Activated CD4-positive, alpha-beta T cell treated with anti-CD3 and anti-CD28 coated beads, Interleukin-2, amount 10 ng/mL, durations not matched to agents 7 days and 5 days (primary cell): ENCODE measurements around the gene PSAT1. TPM values are rescaled to one million over a fixed set of nuclear protein-coding genes. Genes with fewer than 3 reads are reported as not detected.

ENCODE experiments used
- CTCF ChIA-PET: fragments of 350-600 bp; sonication (Branson Sonifier 250); formaldehyde crosslinking; loops from one replicate; lab custom pipeline; 2021; ENCODE audit warnings: antibody characterized with exemption; lab: Charles Lee
- POLR2A ChIA-PET: fragments of 350-600 bp; sonication (Branson Sonifier 250); formaldehyde crosslinking; loops from one replicate; lab custom pipeline; 2021; ENCODE audit warnings: antibody characterized with exemption; lab: Charles Lee
- DNase-seq: peaks from one replicate; pipeline ENCODE4 v3.0.0-alpha.2; 2020
- H3K27ac Mint-ChIP-seq: one replicate; pipeline ENCODE4 v1.8.0; 2021; ENCODE audit warnings: mild to moderate bottlenecking, moderate library complexity, mixed read lengths
- H3K27me3 Mint-ChIP-seq: one replicate; pipeline ENCODE4 v1.8.0; 2021; ENCODE audit warnings: mixed read lengths
- H3K36me3 Mint-ChIP-seq: one replicate; pipeline ENCODE4 v1.8.0; 2021; ENCODE audit warnings: low read depth, mixed read lengths
- H3K4me1 Mint-ChIP-seq: one replicate; pipeline ENCODE4 v1.8.0; 2021; ENCODE audit warnings: mixed read lengths
- H3K4me3 Mint-ChIP-seq: one replicate; pipeline ENCODE4 v1.8.0; 2021; ENCODE audit warnings: mild to moderate bottlenecking, moderate library complexity, mixed read lengths
- H3K9me3 Mint-ChIP-seq: one replicate; pipeline ENCODE4 v1.8.0; 2021; ENCODE audit warnings: mixed read lengths
- total RNA-seq, 2 experiments: library from RNA; stranded (reverse); gene quantifications; one replicate each; pipeline ENCODE4 v1.2.3, GENCODE V29; 2021

Gene PSAT1
- total RNA-seq, 2 experiments from 2014 or later = 68.6 to 71.3 TPM

DNA sequence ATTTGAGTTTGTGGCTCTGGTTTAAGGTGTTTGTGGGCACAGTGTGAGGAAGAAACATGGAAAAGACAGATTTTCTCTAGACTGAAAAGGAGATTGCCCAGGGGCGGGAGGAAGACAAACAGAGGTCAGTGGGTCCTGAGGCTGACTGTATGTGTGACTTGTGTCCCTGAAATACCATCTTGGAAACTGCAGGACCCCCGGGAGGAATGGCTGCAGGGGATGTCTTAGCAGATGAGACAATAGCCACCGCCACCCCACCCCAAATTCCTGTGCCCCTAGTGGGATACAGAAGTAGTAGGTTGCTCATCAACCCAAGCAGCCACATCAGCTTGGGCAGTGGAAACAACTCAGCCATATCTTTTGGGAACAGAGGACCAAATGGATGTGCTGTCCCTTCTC lies 1.7 kb upstream of the PSAT1 start:
- H3K4me3 Mint-ChIP-seq = no peak overlapping the region
- H3K36me3 Mint-ChIP-seq = peaks cover 10% of the 10 kb centered on the region
- no peaks in the 10 kb centered on the region for H3K27me3 Mint-ChIP-seq
- CTCF ChIA-PET = no interaction called here
- no peak overlapping the region for H3K27ac Mint-ChIP-seq
- H3K9me3 Mint-ChIP-seq = no peaks in the 10 kb centered on the region
- POLR2A ChIA-PET = interaction anchor here (0.6 kb wide), 1 partner anchor 1758 kb away, joined by 5 read pairs; no protein-coding TSS in a partner anchor
- peaks cover 47% of the 10 kb centered on the region for H3K4me1 Mint-ChIP-seq
- no peak for DNase-seq

- H3K27ac Mint-ChIP-seq = peak overlapping the region; percentile 96
- H3K9me3 Mint-ChIP-seq = no peaks in the 10 kb centered on the region
- CTCF ChIA-PET = interaction anchor here (1.4 kb wide), 1 partner anchor 11 kb away, joined by 5 read pairs; no protein-coding TSS in a partner anchor
- H3K4me3 Mint-ChIP-seq = peak overlapping the region; percentile 91
- H3K4me1 Mint-ChIP-seq = peaks cover 48% of the 10 kb centered on the region
- no peaks in the 10 kb centered on the region for H3K27me3 Mint-ChIP-seq
- no peak for DNase-seq
- POLR2A ChIA-PET = interaction anchor here (0.6 kb wide), 1 partner anchor 1759 kb away, joined by 5 read pairs; no protein-coding TSS in a partner anchor
- H3K36me3 Mint-ChIP-seq = peaks cover 11% of the 10 kb centered on the region
Measured at GRCh38 chr9:78295731-78296130, 1.2 kb upstream of the PSAT1 start.

- ChIA-PET CTCF (interaction anchor here (1.3 to 1.5 kb wide), 3 partner anchors 11 to 73 kb away, joined by 3 to 8 read pairs (median 5); no protein-coding TSS in a partner anchor), POLR2A (interaction anchor here (0.6 to 1.5 kb wide), 4 partner anchors 8 to 1244 kb away, joined by 3 to 6 read pairs (median 4); partner anchors contain the start of gene CEP78)
- no peaks in the 10 kb centered on the region for H3K9me3 Mint-ChIP-seq
- peaks cover 49% of the 10 kb centered on the region for H3K4me1 Mint-ChIP-seq
- H3K27me3 Mint-ChIP-seq = no peaks in the 10 kb centered on the region
- DNase-seq = peak; percentile 12
- H3K36me3 Mint-ChIP-seq = peaks cover 13% of the 10 kb centered on the region
- peak overlapping the region; percentile 91 for H3K4me3 Mint-ChIP-seq
- H3K27ac Mint-ChIP-seq = peak overlapping the region; percentile 96
Measured at GRCh38 chr9:78296201-78296892, 578 bp upstream of the PSAT1 start.

DNA sequence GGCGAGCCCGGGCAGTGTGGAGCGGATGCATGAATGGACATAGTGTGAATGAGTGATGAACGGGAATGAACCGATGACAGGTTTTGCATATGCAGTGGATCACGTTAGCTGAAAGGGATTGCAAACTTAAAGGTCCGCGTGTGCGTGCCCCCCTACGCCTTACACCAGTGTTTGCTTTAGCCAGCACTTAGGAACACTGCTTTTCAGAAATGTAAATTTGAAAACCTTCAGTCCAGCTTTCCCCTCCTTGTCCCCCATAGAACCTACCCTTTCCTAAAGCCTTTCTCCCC lies 692 bp downstream of the PSAT1 start:
- no peaks in the 10 kb centered on the region for H3K9me3 Mint-ChIP-seq
- ChIA-PET POLR2A (interaction anchor here (1.5 kb wide), 1 partner anchor 61 kb away, joined by 4 read pairs; the partner anchor contains the start of gene CEP78), CTCF (interaction anchor here (1.3 to 1.5 kb wide), 3 partner anchors 9 to 71 kb away, joined by 3 to 8 read pairs (median 3); no protein-coding TSS in a partner anchor)
- H3K27ac Mint-ChIP-seq = peak overlapping the region; percentile 96
- H3K4me1 Mint-ChIP-seq = peaks cover 52% of the 10 kb centered on the region
- DNase-seq = no peak
- peak overlapping the region; percentile 91 for H3K4me3 Mint-ChIP-seq
- peaks cover 23% of the 10 kb centered on the region for H3K36me3 Mint-ChIP-seq
- H3K27me3 Mint-ChIP-seq = no peaks in the 10 kb centered on the region

- CTCF ChIA-PET = interaction anchor here (1.5 kb wide), 1 partner anchor 10 kb away, joined by 3 read pairs; no protein-coding TSS in a partner anchor
Measured at GRCh38 chr9:78298046-78298765, 1.3 kb downstream of the PSAT1 start.

DNA sequence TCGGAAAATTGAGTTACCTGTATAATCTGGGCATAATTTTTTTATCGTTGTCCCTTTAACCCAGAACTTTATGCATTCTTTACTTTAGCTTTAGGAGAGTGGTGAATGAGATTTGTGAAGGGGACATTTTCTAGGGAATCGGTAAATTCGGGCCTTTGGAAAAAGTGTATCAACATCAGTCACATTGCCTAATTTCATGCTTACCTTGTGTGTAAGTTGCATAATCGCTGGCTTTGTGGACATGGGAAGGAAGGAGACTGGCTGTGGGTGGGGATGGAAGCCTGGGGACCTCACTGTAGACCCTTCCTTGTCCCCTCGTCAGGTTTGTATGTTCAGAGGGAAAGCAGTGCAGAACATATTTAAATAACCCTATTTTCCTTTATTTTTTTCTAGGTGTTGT lies 3.3 kb downstream of the PSAT1 start:
- ChIA-PET POLR2A (no interaction called here), CTCF (no interaction called here)
- Mint-ChIP-seq H3K27ac (no peak overlapping the region), H3K36me3 (peaks cover 39% of the 10 kb centered on the region), H3K4me3 (no peak overlapping the region), H3K9me3 (no peaks in the 10 kb centered on the region), H3K27me3 (no peaks in the 10 kb centered on the region), H3K4me1 (peaks cover 39% of the 10 kb centered on the region)
- DNase-seq = no peak

More at GRCh38 chr9:78298046-78298765, 1.3 kb downstream of the PSAT1 start:
- POLR2A ChIA-PET = no interaction called here
- H3K27me3 Mint-ChIP-seq = no peaks in the 10 kb centered on the region
- H3K9me3 Mint-ChIP-seq = no peaks in the 10 kb centered on the region
- peak overlapping the region; percentile 91 for H3K4me3 Mint-ChIP-seq
- H3K36me3 Mint-ChIP-seq = peaks cover 25% of the 10 kb centered on the region
- DNase-seq = peak; percentile 27
- peak overlapping the region; percentile 96 for H3K27ac Mint-ChIP-seq
- peaks cover 46% of the 10 kb centered on the region for H3K4me1 Mint-ChIP-seq

DNA sequence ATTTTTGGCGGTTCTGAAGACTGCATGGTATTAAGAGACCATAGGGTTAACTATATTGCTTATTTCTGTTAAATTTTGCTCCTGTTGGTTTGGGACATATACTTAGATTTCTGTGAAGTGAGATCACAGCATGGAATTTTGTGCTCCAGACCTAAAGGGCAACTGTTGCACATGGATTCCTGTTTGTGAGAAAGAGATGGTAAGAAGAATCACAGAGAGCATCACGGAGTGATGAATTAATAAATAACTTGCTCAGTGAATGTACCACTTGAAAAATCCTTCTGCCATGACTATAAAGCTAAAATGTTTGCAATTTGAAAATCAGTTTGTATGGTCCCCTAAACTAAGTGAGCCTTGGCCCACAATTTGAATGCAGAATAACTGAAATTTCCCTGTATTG lies 4.5 kb downstream of the PSAT1 start:
- Mint-ChIP-seq H3K27me3 (no peaks in the 10 kb centered on the region), H3K4me1 (peaks cover 30% of the 10 kb centered on the region)
- CTCF ChIA-PET = no interaction called here

GRCh38 chr9:78303377-78304062 lies 6.6 kb downstream of the PSAT1 start:
- Mint-ChIP-seq H3K4me1 (peaks cover 22% of the 10 kb centered on the region), H3K36me3 (peaks cover 59% of the 10 kb centered on the region), H3K27ac (no peak overlapping the region), H3K9me3 (no peaks in the 10 kb centered on the region), H3K4me3 (no peak overlapping the region), H3K27me3 (no peaks in the 10 kb centered on the region)
- no peak for DNase-seq
- CTCF ChIA-PET = interaction anchor here (0.6 to 1.2 kb wide), 4 partner anchors 13 to 1451 kb away, joined by 3 to 4 read pairs (median 3); no protein-coding TSS in a partner anchor
- POLR2A ChIA-PET = no interaction called here

More for the DNA sequence above, 4.5 kb downstream of the PSAT1 start:
- no peak overlapping the region for H3K27ac Mint-ChIP-seq
- DNase-seq = no peak
- no peak overlapping the region for H3K4me3 Mint-ChIP-seq
- POLR2A ChIA-PET = interaction anchor here (0.8 kb wide), 1 partner anchor 13 kb away, joined by 3 read pairs; no protein-coding TSS in a partner anchor
- H3K36me3 Mint-ChIP-seq = peaks cover 50% of the 10 kb centered on the region
- no peaks in the 10 kb centered on the region for H3K9me3 Mint-ChIP-seq

DNA sequence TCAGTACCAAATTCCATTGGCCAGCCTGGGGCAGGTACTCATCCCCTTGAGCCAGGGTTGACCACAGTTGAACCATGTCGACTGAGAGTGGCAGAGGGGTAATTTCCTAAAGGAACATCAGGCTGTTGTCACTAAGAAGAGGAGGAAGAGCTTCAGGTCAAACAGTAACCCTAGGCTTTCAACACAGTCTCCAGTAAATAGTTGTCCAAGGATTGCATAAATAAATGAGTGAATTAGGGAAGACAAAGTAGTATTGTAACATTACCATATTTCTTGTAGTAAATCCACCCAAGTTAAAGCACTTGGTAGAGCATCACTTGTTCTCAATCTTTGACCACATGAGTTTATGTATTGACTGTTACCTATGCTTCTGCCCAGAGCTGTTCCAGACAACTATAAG lies 7.4 kb downstream of the PSAT1 start:
- peaks cover 59% of the 10 kb centered on the region for H3K36me3 Mint-ChIP-seq
- ChIA-PET POLR2A (interaction anchor here (0.7 kb wide), 1 partner anchor 8 kb away, joined by 3 read pairs; no protein-coding TSS in a partner anchor), CTCF (interaction anchor here (0.6 to 1.5 kb wide), 3 partner anchors 9 to 1450 kb away, joined by 3 to 4 read pairs (median 3); no protein-coding TSS in a partner anchor)
- H3K27me3 Mint-ChIP-seq = no peaks in the 10 kb centered on the region
- H3K9me3 Mint-ChIP-seq = no peaks in the 10 kb centered on the region
- peaks cover 16% of the 10 kb centered on the region for H3K4me1 Mint-ChIP-seq
- H3K27ac Mint-ChIP-seq = no peak overlapping the region
- H3K4me3 Mint-ChIP-seq = no peak overlapping the region
- no peak for DNase-seq

DNA sequence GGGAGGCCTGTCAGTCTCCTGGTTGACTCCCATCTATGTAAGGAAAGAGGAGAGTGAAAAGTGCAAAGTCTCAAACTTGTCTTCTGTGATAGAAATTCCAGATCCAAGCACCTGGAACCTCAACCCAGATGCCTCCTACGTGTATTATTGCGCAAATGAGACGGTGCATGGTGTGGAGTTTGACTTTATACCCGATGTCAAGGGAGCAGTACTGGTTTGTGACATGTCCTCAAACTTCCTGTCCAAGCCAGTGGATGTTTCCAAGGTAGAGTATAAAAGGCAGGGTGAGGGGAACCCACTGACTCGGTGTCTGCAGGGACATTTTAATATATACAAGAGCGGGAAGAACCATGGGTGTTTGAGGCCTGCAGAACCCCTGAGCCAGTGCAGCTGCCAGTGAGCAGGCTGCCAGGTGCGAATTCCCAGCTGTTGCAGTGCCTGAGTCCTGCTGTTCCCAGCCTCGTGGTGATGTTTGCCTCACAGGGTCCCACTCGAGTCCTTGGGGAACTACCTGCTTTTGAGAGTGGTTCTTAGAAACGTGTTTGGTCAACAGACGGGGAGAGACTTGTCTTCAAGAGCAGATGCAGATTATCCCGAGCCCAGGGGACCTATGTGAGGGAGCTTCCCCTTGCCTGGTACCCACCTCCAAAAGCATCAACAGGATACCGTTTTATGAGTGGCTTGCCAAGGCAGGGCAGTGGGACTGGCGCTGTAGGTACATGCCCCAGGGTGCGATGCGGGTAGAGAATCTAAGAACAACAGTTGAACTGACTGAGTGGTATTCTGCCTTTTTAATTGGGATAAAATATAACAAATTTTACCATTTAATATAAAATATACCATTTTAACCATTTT lies 9.5 kb downstream of the PSAT1 start:
- no peak overlapping the region for H3K27ac Mint-ChIP-seq
- H3K36me3 Mint-ChIP-seq = peaks cover 63% of the 10 kb centered on the region
- ChIA-PET CTCF (no interaction called here), POLR2A (no interaction called here)
- DNase-seq = no peak
- H3K4me3 Mint-ChIP-seq = no peak overlapping the region
- H3K27me3 Mint-ChIP-seq = no peaks in the 10 kb centered on the region
- H3K4me1 Mint-ChIP-seq = peaks cover 8% of the 10 kb centered on the region
- H3K9me3 Mint-ChIP-seq = no peaks in the 10 kb centered on the region

DNA sequence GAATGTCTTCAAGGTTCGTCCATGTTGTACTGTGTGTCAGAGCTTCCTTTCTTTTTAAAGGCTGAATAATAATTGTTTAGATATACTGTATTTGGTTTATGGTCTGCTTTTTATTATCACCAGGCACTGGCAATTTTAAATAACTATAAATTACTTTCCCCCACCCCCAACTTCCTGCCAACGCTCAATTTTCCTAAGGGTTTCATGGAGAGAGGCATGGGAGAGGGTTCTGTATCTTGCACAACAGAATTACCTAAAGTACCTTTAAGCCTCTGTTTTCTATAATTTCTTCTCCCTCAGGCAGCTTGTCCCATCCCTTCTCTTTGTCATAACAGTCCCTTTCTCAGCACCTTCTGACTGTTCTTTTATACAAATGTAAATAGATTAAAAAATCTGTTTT lies 10.4 kb downstream of the PSAT1 start:
- H3K27ac Mint-ChIP-seq = no peak overlapping the region

More for the DNA sequence above, 10.4 kb downstream of the PSAT1 start:
- Mint-ChIP-seq H3K4me1 (peaks cover 2% of the 10 kb centered on the region), H3K27me3 (no peaks in the 10 kb centered on the region), H3K4me3 (no peak overlapping the region), H3K9me3 (no peaks in the 10 kb centered on the region), H3K36me3 (peaks cover 61% of the 10 kb centered on the region)
- no peak for DNase-seq
- CTCF ChIA-PET = no interaction called here
- POLR2A ChIA-PET = no interaction called here
